Neural cell (in vitro differentiated cells): ENCODE results near the gene KRT16.

Experiments used
- EP300 ChIP-seq: fragments of 450-650 bp; conservative IDR thresholded peaks from 2 replicates; pipeline ENCODE4 v1.6.1; 2014; ENCODE audit warnings: antibody characterized with exemption, mild to moderate bottlenecking, moderate library complexity; ENCODE audit not compliant: poor library complexity, severe bottlenecking
- TF ChIP-seq, protein P1 (sequence below): fragments of 450-650 bp; IDR thresholded peaks from 2 replicates; pipeline ENCODE4 v1.5.1; 2014; ENCODE audit warnings: antibody characterized with exemption, mild to moderate bottlenecking, moderate library complexity; ENCODE audit not compliant: poor library complexity, severe bottlenecking

DNA sequence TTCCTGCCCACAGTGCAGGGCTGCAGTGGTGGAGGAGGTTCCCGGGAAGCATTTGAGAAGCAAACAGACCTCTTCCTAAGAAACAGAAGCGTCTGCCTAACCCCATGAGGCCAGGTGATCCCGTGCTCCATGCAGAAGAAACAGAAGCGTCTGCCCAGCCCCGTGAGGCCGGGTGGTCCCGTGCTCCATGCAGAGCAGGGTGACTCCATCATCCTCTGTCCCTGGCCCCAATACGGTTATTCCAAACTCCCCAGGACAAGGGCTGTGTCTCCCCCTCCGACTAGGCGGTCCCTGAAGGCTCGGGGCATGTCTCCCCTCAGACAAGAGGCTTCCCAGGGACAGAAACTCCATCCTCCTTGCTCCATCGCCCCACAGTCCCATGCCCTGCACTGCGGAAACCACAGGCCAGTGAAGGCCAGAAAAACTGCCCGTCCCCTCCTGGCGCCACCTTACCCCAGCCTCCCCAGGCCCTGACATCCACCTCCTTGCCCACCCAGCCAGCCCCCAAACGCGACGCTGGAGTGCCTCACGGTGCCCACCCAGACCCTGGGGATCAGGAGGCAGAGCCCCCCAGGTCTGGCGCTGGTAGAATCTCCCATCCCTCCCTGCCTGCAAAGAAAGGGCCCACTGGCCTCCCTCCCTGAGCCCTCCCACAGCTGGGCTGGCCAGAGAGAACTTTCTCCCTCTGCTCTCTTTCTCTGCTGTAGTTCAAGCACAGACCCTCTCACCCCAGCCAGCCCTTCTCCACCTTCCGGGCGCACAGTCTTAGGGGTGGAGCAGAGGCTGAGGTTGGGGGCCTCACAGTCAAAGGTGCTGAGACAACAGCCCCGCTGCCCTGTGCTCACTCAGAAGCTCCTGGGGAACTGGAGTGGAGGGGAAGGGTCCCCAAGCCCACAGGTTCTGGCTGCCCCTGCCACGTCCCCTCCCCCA lies 42.4 kb upstream of the KRT16 start:
- TF ChIP-seq EP300, result no peak
- TF ChIP-seq, protein P1, sequence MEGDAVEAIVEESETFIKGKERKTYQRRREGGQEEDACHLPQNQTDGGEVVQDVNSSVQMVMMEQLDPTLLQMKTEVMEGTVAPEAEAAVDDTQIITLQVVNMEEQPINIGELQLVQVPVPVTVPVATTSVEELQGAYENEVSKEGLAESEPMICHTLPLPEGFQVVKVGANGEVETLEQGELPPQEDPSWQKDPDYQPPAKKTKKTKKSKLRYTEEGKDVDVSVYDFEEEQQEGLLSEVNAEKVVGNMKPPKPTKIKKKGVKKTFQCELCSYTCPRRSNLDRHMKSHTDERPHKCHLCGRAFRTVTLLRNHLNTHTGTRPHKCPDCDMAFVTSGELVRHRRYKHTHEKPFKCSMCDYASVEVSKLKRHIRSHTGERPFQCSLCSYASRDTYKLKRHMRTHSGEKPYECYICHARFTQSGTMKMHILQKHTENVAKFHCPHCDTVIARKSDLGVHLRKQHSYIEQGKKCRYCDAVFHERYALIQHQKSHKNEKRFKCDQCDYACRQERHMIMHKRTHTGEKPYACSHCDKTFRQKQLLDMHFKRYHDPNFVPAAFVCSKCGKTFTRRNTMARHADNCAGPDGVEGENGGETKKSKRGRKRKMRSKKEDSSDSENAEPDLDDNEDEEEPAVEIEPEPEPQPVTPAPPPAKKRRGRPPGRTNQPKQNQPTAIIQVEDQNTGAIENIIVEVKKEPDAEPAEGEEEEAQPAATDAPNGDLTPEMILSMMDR, result no peak
